HG03354 (cell line): ENCODE measurements around the gene TELO2.
"Not testable (repeated sequence)": the region's sequence is repeated elsewhere in the genome, so short reads cannot be mapped to it uniquely, and the experiment has no call there.

Experiments used
- ATAC-seq: cut with Tn5 transposase; IDR thresholded peaks from one replicate; pipeline ENCODE4 v1.9.1; 2021; ENCODE audit warnings: mild to moderate bottlenecking; ENCODE audit not compliant: unreplicated experiment, poor library complexity, severe bottlenecking

The TELO2 gene

DNA sequence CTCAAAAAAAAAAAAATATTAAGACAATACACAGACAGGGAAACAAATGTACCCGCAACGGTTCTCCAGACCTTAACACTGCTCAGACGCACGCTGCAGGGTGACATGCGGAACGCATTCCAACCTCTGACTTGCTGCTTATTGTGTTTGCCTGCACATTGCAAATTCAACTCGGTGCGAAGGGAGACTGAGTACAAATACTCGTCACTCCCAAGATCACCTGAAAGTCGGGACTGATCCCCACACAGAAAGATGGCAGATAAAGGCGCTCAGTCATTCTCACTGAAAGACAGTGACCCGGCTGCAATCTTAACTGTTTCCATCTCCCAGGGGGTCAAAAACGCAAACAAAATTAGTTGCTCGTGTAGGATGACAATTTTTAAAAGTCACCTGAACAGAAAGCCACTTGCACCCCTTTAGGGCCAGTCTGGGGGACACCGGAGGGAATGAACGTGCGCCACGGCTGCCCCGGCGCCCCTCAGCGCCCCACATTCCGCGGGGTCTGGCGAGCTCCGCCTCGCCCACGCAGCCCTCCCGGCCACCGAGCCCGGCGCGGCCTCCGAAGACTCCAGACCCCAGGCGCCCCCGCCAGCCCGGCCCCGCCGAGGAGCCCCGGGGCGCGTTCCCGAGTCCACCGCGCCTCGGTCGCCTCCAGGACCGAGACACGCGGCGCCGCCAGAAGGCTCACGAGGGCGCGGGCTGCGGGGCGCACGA is 18.9 kb upstream of the TELO2 start:
- ATAC-seq, result peak; percentile 21

DNA sequence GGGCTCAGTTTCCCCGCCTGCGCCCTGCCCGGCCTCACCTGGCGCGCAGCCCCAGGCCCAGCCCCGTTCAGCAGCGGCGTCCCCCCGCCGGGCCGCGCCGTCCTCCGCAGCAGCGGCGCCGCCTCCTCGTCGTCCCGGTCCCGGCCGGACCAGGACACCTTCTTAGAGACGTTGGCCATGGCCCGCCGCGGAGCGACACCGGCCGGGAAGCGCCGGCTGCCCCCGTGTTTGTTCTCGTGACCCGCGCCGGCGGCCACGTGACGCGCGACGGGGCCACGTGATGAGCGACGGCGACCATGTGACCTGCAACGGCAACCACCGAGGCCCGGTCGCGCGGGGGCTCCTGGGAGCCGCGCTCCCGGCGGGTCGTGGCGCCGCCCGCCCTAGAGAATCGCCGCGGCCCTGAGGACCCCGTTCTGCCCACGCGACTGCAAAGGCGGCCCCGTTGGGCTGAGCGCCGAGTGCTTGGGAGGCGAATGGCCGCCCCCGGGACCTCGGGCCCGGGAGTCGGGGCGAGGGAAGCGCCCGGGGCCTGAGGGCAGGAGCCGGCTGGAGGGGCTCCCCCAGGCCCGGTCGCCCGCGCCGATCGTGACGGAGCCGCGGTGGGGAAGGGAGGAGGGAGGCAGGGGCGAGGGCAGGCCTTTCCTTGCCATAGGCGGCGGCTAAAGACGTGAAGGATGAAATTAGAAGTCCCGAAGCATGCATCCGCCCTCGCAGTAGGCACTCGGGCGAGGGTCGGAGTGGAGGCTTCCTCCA is 18.2 kb upstream of the TELO2 start, which contains the start of gene CLCN7:
Gene CLCN7, minus strand, starts transcription at position 233 of the 756 bp plus-strand sequence. Its CDS starts 54 bp downstream, at position 179.
- ATAC-seq, result peak; percentile 86

DNA sequence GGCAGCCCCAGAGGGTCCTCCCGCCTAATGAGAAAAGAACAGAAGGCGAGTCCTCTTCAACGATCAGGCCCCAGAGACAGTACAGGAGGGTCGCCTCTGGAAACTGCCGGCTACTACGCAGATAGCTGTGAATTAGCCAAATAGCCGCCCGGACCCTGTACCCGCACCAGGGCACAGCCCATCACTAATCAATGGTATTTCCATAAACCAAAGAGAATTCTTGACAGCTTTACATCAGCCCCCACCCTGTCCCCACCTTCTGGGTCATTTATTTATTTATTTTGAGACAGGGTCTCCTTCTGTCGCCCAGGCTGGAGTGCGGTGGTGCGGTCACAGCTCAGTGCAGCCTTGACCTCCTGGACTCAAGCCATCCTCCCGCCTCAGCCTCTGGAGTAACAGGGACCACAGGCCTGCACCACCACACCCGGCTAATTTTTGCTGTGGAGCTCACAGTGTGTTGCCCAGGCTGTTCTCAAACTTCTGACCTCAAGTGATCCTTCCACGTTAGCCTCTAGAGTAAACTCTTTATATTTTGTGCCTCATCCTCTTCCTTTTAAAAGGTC is 17.5 kb upstream of the TELO2 start:
- ATAC-seq, result no peak

DNA sequence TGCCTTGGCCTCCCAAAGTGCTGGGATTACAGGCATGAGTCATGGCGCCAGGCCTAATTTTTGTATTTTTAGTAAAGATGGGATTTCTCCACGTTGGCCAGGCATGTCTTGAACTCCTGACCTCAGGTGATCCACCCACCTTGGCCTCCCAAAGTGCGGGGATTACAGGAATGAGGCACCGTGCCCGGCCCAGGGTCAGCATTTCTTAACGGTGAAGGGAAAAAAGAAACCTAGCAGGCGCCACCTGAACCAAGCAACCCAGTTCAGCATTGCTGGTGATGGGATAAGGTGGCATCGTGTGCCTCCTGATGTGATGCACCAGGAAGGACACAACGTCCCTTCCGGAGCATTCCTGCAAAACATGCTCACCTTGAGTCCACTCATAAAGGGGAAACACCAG is 16.1 kb upstream of the TELO2 start:
- no peak for ATAC-seq

DNA sequence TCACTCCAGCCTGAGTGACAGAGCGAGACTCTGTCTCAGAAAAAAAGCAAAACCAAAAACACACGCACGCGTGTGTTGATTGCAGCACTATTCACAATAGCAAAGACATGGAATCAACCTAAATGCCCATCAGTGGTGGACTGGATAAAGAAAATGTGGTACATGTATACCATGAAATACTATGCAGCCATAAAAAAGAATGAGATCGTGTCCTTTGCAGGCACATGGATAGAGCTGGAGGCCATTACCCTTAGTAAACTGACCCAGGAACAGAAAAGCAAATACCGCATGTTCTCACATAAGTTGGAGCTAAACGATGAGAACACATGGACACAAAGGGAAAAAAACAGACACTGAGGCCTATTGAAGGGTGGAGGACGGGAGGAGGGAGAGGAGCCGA is 14.2 kb upstream of the TELO2 start:
- ATAC-seq, result not testable (repeated sequence)

DNA sequence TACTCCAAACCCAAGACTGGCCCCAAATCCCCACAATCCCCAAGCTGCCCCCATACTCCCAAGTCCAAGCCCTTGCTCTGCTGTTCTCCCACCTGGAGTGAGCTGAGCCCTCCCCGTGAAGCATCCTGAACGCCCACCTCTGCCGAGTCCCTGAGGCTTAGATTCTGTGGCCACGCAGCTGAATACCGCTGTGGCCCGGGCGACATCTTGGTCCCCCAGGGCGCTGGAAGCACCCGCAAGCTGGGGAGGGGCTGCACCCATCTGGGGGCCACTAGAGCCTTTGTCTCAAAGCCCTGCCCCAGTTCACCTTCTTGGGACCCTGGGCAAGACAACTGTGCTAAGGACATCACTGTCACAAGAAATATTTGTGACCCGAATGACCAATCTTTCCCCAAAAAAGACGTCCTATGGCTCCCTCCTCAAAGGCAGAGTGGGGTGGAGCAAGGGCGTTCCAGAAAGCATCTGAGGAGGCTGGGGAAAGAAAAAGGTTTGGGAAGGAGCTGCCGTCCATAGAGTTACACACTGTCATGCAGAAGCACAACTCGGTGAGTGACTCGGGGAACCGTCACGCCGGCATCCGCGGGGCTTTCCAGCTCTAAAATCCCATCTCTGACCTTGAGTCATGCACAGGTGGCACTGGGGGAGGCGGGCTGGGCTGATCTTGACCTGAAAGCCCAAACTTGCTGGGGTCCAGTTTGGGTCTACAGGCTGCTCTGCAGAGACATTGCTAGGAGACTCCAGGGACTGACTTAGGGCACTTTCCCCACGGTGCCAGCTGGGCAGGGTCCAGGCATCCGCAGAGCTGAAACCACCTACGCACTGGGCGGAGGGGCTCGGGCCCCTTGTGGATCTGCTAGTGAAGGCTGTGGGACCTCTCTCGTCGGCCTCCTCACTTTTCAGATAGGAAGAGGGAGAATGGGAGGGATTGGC is 11.0 kb upstream of the TELO2 start:
- no peak for ATAC-seq

DNA sequence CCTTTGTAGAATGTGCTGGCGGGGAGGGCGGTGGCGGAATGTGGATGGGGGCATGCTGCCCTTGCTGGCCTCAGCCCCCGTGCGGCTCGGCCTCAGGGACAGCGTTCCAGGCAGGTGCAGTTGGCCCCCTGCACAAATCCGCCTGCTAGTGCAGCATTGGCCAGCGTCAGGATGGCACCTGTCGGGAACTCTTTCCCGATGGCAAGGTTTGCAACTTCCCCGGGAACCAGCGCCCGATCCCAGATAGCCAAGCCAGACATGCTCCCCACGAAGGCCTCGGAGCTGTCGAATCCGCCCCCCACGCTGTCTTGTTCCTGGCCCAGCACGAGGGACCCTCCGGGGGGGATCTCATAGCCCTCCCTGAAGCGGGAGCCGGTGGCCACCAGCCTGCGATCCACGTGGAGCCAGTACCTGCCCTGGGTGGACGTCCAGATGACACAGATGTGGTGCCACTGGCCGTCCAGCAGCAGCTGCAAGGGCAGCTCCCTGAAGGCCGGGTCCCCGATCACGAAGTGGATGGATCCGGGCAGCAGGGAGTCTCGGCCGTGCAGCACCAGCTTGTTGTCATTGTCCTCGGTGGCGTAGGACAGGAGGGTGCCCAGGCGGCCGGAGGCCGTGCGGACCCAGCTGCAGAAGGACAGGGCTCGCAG is 7.2 kb upstream of the TELO2 start:
- ATAC-seq, result no peak

DNA sequence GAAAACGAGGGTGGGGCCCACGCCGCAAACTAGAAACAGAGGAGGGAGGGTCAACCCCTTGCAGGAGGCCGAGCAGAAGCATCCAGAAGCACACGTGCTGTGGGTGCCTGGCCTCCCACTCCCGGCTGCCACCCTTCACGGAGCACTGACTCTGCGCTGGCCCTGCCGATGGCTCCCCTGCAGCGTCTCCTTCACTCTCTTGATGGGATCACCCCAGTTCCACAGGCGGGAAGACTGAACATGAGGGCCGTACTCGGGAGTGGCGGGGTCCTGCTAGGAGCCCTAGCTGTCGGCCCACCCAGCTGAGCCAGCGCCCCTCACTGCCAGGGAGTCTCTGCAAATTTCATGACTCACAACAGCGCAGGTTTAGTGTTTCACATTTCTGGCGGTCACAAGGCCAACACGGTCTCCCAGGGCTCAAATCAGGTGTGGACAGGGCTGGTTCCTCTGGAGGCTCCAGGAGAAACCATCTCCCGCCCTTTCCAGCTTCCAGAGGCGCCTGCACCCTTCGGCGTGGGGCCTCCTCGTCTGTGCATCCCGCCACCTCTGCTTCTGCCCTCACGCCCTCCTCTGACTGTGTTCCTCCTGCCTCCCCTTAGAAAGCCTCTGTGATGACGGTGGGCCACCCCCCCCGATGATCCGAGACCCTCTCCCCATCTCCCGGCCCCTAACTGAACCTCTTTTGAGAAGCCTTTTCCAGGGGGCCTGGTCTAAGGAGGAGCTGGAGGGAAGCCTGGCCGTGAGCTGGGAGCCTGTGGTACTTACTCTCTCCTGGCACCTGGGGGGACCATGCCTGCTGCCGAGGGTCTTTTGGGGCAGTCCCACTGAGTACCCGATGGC is 6.4 kb upstream of the TELO2 start:
- no peak for ATAC-seq

DNA sequence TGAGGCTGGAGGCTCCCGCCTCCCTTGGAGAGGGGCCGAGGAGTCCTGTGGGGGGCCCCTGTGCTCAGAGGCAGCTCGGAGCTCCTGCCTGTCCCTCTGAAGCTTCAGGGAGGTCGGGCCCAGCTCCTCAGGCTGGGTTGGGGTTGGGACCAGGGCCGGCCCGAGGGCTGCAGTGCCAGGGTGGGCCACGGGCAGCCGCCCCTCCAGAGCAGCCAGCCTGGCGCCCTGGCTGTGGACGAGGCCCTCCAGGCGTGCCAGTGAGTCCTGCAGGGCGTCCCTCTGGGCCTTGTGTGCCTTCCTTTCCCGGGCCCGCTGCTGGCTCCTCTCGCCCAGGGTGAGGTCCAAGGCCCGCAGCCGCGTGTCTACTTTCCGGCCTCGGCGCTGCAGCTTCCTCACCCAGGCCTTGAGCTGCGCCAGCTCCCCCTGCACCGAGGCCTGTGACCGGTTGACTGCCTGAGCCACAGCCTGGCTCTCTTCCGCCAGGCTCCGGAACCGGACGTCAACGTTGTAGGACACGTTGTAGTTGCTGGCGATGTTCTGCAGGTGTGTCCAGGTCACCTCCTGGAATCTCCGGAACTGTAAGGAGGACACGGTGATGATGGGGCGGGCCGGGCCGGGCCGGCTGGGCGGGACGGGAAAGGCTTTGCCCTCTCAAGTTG is 5.6 kb upstream of the TELO2 start:
- ATAC-seq, result no peak

DNA sequence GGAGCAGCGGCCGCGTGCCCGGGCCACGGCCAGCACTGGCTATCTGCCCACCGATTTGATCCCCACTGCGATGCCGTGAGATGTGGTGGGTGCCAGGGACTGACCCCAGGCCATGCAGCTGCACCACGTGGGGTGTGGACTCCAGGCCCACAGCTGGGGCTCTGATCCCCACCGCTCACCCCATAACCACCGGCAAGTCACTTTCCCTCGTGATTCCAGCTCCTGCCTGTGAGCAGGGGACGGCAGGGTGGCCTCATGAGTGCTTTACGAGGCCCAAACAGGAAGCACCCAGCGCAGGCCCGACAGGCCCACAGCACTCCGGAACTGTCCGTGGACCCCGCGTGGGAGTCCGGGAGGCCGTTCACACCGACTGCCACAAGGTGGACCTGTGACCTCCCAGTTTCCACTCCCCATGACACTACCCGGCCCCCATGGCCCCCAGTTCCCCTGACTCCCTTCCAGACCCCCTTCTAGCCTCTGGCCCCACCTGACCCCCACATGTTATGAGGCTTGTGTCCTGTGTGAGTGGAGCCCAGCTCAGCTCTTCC is 5.0 kb upstream of the TELO2 start:
- ATAC-seq, result no peak

DNA sequence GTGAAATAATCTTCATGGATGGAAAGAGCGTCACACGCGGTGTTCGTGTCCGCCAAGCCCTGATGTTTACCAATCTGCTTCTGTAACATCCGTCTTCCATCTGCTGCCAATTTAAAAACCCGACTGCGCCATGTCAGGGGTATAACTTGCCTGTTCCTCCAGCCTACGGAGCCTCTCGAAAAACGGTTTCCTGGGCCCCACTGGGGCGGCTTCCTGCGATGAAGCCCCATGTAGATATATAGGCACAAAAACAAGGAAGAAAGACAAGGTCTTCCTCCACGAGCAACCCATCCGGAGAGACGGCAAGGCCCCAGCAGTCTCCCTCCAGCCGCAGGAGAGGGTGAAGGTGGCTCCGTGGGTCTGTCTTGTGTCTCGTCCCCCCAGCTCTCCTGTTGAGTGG is 4.5 kb upstream of the TELO2 start, which contains the start of gene PTX4:
Gene PTX4, minus strand, starts transcription at position 326 of the 400 bp plus-strand sequence. Its CDS starts 35 bp downstream, at position 291.
- no peak for ATAC-seq

DNA sequence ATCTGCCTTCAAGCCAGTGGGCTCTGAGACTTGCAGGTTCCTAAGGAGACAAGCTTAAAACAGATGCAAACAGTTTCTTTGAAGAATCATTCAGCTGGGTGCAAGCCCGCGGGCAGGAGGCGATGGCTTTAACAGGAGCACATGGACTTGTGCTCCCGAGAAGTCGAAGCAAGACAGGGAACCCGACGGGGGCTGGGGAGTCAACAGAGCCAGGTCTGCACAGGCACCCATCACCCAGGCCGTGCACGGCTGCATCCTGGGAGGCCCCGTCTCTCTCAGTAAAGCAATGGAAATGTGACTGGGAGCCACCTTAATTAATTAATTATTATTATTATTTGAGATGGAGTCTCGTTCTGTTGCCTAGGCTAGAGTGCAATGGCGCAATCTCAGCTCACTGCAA is 4.1 kb upstream of the TELO2 start:
- no peak for ATAC-seq

DNA sequence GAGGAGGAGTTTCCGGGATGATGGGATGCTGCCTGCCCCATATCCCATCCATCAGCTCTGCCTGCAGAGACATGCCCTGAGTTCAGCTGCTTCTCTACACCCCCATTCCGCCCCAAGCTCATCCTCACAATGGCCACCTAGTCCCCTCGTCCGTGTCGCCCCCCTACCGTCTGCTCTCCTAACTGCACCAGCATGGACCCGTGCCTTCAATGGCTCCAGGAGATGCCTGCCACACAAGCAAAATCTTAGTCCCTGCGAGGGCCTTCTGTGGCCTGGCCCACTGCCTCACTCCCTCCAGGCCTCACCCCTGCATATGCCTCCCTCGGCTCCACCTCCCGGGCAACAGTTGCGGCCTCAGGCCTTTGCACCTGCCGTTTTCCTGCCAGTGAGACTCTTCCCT is 1.8 kb upstream of the TELO2 start:
- ATAC-seq, result no peak

DNA sequence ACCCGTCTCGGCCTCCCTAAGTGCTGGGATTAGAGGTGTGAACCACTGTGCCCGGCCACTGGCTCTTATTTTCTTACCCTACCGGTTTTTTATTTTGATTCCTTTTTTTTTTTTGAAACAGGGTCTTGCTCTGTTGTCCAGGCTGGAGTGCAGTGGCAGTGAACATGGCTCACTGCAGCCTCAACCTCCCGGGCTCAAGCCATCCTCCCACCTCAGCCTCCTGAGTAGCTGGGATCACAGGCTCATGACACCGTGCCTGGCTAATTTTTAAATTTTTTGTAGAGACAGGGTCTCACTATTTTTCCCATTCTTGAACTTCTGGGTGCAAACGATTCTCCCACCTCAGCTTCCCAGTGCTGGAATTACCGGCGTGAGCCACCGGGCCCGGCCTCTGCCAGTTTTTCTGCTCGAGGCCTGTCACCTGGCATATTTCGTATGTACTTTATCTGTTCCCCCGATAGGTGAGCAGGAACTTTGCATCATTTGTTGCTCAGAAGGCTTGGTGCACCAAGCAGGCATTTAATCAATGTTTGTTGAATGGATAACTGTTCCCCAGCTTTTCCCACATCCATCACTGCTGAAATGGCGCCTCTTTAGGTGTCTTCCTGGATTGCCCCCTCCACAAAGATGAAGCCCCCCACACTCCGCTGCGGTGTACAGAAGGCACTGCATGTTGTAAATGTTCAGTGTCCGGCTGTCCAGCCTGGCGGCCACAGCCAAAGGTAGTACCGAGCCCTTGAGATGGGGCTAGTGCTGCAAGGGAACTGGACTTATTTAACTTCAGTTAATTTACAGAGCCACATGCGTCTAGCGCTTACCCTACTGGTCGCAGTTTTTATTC is 858 bp upstream of the TELO2 start:
- no peak for ATAC-seq

DNA sequence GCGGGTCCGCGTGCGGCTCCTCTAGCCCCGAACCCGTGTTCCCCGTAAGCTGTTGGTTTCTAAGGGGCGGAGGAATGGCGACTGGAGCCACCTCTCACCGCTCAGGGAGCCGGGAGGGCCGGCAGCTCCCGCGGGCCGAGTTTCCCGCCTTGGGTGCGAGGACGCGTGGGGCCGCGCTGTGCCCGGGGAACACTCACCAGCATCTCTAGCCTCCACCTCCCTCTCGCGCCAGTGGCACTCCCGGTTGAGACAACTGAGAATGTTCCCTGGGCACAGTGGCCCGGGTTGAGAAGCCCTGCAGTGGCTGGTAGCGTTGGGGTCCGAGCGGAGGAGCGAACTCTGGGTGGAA is 560 bp downstream of the TELO2 start:
- ATAC-seq, result peak; percentile 14

DNA sequence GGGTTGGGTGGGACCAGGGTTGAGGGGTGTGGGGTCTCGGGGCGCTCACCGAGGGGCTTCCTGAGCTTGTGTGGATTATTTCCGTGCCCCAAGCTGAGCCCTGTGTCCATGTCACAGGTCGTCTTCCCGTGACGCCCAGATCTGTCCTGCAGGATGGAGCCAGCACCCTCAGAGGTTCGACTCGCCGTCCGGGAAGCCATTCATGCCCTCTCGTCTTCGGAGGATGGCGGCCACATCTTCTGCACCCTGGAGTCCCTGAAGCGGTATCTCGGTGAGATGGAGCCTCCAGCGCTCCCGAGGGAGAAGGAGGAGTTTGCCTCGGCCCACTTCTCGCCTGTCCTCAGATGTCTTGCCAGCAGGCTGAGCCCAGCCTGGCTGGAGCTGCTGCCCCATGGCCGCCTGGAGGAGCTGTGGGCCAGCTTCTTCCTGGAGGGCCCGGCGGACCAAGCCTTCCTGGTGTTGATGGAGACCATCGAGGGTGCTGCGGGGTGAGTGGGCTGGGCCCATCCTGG is 1.0 kb downstream of the TELO2 start:
- no peak for ATAC-seq

DNA sequence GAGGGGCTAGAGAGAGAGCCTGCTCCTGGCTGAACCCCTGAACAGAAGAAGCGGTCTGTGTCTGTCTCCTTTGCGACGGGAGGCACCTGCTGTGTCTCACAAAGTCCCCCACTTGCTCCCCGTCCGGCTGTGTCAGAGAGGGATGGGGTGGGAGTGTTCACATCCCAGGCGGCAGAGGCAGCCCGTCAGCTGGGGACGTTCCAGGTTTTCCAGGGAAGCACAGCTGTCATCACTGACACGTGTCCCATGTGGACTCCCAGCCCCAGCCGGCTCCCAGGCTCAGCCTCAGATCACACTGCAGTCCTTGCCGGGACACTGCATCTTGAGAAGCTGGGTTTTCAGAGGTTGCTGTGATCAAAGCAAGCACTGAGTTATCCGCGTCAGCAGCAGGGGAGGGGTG is 1.6 kb downstream of the TELO2 start:
- ATAC-seq, result no peak
